ENCODE data around the gene BHLHE40.

DNA sequence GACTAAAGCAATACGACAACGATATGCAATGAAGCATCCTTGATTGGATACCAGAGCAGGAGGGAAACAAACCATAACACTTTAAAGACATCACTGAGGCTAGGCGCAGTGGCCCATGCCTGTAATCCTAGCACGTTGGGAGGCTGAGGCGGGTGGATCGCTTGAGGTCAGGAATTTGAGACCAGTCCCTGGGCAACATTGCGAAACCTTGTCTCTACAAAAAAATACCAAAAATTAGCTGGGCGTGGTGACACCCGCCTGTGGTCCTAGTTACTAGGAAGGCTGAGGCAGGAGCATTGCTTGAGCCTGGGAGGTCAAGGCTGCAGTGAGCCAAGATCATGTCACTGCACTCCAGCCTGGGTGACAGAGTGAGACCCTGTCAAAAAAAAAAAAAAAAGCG, 33.9 kb upstream of the BHLHE40 start:
- TF ChIP-seq POLR2AphosphoS5 (IDR thresholded peaks at IDR 0.05), result no peak
- TF ChIP-seq, protein P1, sequence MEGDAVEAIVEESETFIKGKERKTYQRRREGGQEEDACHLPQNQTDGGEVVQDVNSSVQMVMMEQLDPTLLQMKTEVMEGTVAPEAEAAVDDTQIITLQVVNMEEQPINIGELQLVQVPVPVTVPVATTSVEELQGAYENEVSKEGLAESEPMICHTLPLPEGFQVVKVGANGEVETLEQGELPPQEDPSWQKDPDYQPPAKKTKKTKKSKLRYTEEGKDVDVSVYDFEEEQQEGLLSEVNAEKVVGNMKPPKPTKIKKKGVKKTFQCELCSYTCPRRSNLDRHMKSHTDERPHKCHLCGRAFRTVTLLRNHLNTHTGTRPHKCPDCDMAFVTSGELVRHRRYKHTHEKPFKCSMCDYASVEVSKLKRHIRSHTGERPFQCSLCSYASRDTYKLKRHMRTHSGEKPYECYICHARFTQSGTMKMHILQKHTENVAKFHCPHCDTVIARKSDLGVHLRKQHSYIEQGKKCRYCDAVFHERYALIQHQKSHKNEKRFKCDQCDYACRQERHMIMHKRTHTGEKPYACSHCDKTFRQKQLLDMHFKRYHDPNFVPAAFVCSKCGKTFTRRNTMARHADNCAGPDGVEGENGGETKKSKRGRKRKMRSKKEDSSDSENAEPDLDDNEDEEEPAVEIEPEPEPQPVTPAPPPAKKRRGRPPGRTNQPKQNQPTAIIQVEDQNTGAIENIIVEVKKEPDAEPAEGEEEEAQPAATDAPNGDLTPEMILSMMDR (IDR thresholded peaks at IDR 0.05), result no peak
- no peak for TF ChIP-seq POLR2A (IDR thresholded peaks at IDR 0.05)
